Stimulated activated CD4-positive, alpha-beta T cell treated with anti-CD3 and anti-CD28 coated beads, Interleukin-1b, Interleukin-23, amount 100 ng/mL, for 24 hours (primary cell): ENCODE results near the gene TTC3.
"Not testable (repeated sequence)": the region's sequence is repeated elsewhere in the genome, so short reads cannot be mapped to it uniquely, and the experiment has no call there.

Experiments
- DNase-seq, 4 experiments: peaks; one replicate each; pipeline ENCODE4 v3.0.0-alpha.2; 2020; ENCODE audit warnings: low read depth in 4 of 4, low spot score in 1 of 4

The TTC3 gene

GRCh38 chr21:37072988-37073416 lies at the start of gene TTC3, which contains the start of gene PIGP:
Gene TTC3 (plus strand): TSS chr21:37073254. CDS start chr21:37087258, 14,004 bp downstream.
Gene PIGP (minus strand): TSS chr21:37073071. CDS start chr21:37072515, 556 bp downstream.
- peak; percentile 90 to 96 (median 94) for DNase-seq

- DNase-seq, result no peak
These were observed 46.6 kb upstream of the TTC3 start for GRCh38 chr21:37026499-37026898.

GRCh38 chr21:37028570-37028969 lies 44.5 kb upstream of the TTC3 start:
- DNase-seq, result no peak

GRCh38 chr21:37030864-37031263 lies 42.2 kb upstream of the TTC3 start:
- no peak for DNase-seq

- DNase-seq, result no peak
These were observed 40.8 kb upstream of the TTC3 start for GRCh38 chr21:37032293-37032692.

GRCh38 chr21:37032877-37033471 lies 40.1 kb upstream of the TTC3 start:
- no peak for DNase-seq

GRCh38 chr21:37034394-37034793 lies 38.7 kb upstream of the TTC3 start:
- not testable (repeated sequence) for DNase-seq

GRCh38 chr21:37036177-37036576 lies 36.9 kb upstream of the TTC3 start:
- DNase-seq, result no peak

GRCh38 chr21:37039411-37040075 lies 33.5 kb upstream of the TTC3 start:
- DNase-seq, result no peak

GRCh38 chr21:37040212-37040611 lies 32.8 kb upstream of the TTC3 start:
- DNase-seq, result no peak

- no peak for DNase-seq
These were observed 31.3 kb upstream of the TTC3 start for GRCh38 chr21:37041706-37042271.

- DNase-seq, result no peak
These were observed 29.2 kb upstream of the TTC3 start for GRCh38 chr21:37043818-37044217.

GRCh38 chr21:37044643-37045042 lies 28.4 kb upstream of the TTC3 start:
- DNase-seq, result no peak

GRCh38 chr21:37045149-37045548 lies 27.9 kb upstream of the TTC3 start:
- DNase-seq, result no peak

- DNase-seq, result no peak
These were observed 27.5 kb upstream of the TTC3 start for GRCh38 chr21:37045556-37045955.

GRCh38 chr21:37047079-37047478 lies 26.0 kb upstream of the TTC3 start:
- DNase-seq, result no peak

GRCh38 chr21:37049741-37050140 lies 23.3 kb upstream of the TTC3 start:
- not testable (repeated sequence) for DNase-seq

- DNase-seq, result no peak
These were observed 17.7 kb upstream of the TTC3 start for GRCh38 chr21:37055271-37055855.

- DNase-seq, result no peak
These were observed 15.4 kb upstream of the TTC3 start for GRCh38 chr21:37057614-37058013.

- DNase-seq, result no peak
These were observed 14.8 kb upstream of the TTC3 start for GRCh38 chr21:37058261-37058660.

- no peak for DNase-seq
These were observed 13.9 kb upstream of the TTC3 start for GRCh38 chr21:37059181-37059580.

- DNase-seq, result no peak
These were observed 12.8 kb upstream of the TTC3 start for GRCh38 chr21:37060296-37060695.
